CMK (cell line): Measurements from ENCODE around the gene SLC48A1.

Experiments
- DNase-seq: peaks from one replicate; pipeline ENCODE4 v3.0.0-alpha.2; 2010; ENCODE audit warnings: low read depth

SLC48A1 gene

DNA sequence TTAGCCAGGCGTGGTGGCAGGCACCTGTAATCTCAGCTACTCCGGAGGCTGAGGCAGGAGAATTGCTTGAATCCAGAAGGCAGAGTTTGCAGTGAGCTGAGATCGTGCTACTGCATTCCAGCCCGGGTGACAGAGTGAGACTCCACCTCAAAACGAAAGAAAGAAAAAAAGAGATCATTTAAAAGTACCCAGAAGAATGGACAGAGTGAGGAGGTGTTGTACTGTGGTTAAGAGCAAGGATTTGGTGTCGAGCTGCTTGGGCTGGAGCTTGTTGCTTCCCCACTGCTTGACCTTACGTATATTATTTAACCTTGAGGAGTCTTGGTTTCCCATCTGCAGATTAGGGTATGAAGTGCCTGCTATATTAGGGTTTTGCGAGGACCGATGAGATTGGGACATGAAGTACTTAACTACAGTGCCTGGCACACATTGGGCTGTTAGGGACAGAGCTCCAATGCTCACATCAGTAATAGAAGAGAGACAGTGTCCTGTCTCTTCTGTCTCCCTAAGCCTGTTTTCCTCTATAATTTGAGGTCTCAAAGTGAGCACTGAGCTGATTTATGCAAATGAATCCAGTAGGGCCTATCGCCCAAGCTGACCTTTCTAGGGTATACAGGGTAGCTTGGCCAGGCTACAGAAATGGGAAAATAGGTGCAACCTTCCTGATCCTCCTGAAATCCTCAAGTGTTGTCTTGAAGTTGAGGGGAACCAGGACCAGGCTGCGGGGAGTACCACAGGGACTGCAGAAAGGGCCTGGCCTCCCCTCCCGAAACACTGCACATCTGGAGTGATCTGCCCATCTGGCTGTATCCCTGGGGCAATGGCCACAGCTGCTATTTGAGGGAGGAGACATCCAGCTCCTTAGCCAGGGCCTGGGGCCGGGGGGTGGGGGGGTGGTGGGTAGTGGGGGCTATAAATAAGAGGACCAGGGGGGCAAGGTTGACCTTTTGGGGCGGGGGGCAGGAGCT lies 55.3 kb downstream of the SLC48A1 start:
- no peak for DNase-seq

DNA sequence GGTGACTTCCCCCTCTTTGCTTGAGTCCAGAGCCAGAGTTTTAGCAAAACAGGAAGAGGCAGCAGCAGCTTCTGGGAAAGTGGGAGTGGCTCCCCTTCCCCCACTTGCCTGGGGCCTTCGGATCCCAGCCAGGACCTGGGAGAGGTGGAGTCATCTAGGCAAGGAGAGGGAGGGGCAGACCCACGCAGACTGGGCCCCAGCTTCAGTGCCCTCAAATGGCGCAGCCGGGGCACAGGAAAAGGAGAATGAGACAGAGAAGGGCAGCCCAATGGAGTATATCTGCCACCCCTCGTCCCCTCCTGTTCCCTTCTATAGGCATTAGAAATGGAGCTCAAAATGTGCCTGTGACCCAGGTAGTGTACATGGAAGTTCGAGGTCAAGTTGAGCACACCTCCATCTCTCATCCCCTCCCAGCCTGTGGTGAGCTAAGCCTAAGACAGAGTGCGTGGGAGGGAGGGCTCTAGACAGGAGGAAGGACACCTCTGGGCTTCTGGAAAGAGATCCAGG lies 56.0 kb downstream of the SLC48A1 start:
- no peak for DNase-seq

DNA sequence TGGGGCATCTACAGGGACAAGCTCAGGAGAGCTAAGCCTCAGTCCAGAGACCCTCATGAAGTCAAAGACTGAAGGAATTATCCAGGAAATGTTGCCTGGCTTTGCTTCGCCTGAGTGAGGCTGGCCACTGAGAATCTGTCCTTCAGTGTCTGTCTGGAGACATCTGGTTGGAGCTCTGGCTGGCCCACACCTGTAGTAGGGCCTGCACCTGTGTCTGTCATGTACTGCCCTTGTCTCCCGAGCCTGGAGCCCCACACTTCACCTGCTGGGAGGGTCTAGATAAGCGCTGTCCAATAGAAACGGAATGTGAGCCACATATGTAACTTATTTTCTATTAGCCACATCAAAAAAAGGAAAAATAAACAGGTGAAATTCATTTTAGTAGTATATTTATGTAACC lies 56.5 kb downstream of the SLC48A1 start:
- DNase-seq = no peak
